ENCODE measurements around the gene NCAN. TPM values are rescaled to one million over a fixed set of nuclear protein-coding genes. Genes with fewer than 3 reads are reported as not detected.

NCAN gene
- total RNA-seq, 1 experiment from 2014 or later = not detected

- intact Hi-C loops (cut with micrococcal nuclease; ENCODE audit: unreplicated experiment) = no loop called here
- Mint-ChIP-seq H3K36me3 (ENCODE audit: insufficient read depth, unreplicated experiment) (no peaks in the 10 kb centered on the region), H3K27ac (ENCODE audit: unreplicated experiment) (no peak overlapping the region), H3K9me3 (ENCODE audit: unreplicated experiment) (no peaks in the 10 kb centered on the region), H3K27me3 (ENCODE audit: insufficient read depth, unreplicated experiment) (peaks cover 14% of the 10 kb centered on the region), H3K4me3 (ENCODE audit: unreplicated experiment) (no peak overlapping the region), H3K4me1 (ENCODE audit: low read depth, unreplicated experiment) (no peaks in the 10 kb centered on the region)
- ChIA-PET POLR2A (no interaction called here), CTCF (interaction anchor here (0.5 kb wide), 1 partner anchor 55 kb away, joined by 3 read pairs; no protein-coding TSS in a partner anchor)
- TF ChIP-seq CTCF (IDR thresholded peaks at IDR 0.05; ENCODE audit: insufficient read depth in 1 of 2, low read depth in 1 of 2, low read length in 1 of 2, severe bottlenecking in 1 of 2, unreplicated experiment in 1 of 2) = no peak
- Histone ChIP-seq H3K4me1 (no peaks in the 10 kb centered on the region), H3K9me3 (peaks cover 10% of the 10 kb centered on the region; the same call in 1 of the 2 replicates), H3K4me3 (ENCODE audit: low read depth, low read length) (no peak overlapping the region), H3K36me3 (ENCODE audit: control insufficient read depth, insufficient read depth, low read length) (no peaks in the 10 kb centered on the region), H3K27me3 (replicated peaks; ENCODE audit: control insufficient read depth, insufficient read depth, low read length) (no peaks in the 10 kb centered on the region)
- no TSS peak for BruUV-seq (replicated peaks)
- no peak for DNase-seq
These were observed 17.9 kb downstream of the NCAN start for GRCh38 chr19:19229701-19230100.

- peaks cover 10% of the 10 kb centered on the region; the same call in 1 of the 2 replicates for H3K9me3 ChIP-seq
- Mint-ChIP-seq H3K4me1 (ENCODE audit: low read depth, unreplicated experiment) (no peaks in the 10 kb centered on the region), H3K9me3 (ENCODE audit: unreplicated experiment) (no peaks in the 10 kb centered on the region), H3K4me3 (ENCODE audit: unreplicated experiment) (no peak overlapping the region), H3K27ac (ENCODE audit: unreplicated experiment) (no peak overlapping the region), H3K27me3 (ENCODE audit: insufficient read depth, unreplicated experiment) (peaks cover 13% of the 10 kb centered on the region), H3K36me3 (ENCODE audit: insufficient read depth, unreplicated experiment) (no peaks in the 10 kb centered on the region)
- intact Hi-C loops (cut with micrococcal nuclease; ENCODE audit: unreplicated experiment) = no loop called here
- no peak for TF ChIP-seq CTCF (IDR thresholded peaks at IDR 0.05; ENCODE audit: insufficient read depth in 1 of 2, low read depth in 1 of 2, low read length in 1 of 2, severe bottlenecking in 1 of 2, unreplicated experiment in 1 of 2)
- H3K36me3 ChIP-seq (ENCODE audit: control insufficient read depth, insufficient read depth, low read length) = no peaks in the 10 kb centered on the region
- H3K4me3 ChIP-seq (ENCODE audit: low read depth, low read length) = no peak overlapping the region
- CTCF ChIA-PET = interaction anchor here (0.6 kb wide), 1 partner anchor 26 kb away, joined by 6 read pairs; no protein-coding TSS in a partner anchor
- no peaks in the 10 kb centered on the region for H3K4me1 ChIP-seq
- DNase-seq = no peak
- POLR2A ChIA-PET = interaction anchor here (0.6 kb wide), 1 partner anchor 174 kb away, joined by 15 read pairs; the partner anchor contains the start of gene GATAD2A
- no TSS peak for BruUV-seq (replicated peaks)
- H3K27me3 ChIP-seq (replicated peaks; ENCODE audit: control insufficient read depth, insufficient read depth, low read length) = no peaks in the 10 kb centered on the region
These were observed 19.2 kb downstream of the NCAN start for GRCh38 chr19:19230999-19231398.

- H3K36me3 Mint-ChIP-seq (ENCODE audit: insufficient read depth, unreplicated experiment) = no peaks in the 10 kb centered on the region
- DNase-seq = no peak
- POLR2A ChIA-PET = no interaction called here
- Histone ChIP-seq H3K4me1 (no peaks in the 10 kb centered on the region), H3K36me3 (ENCODE audit: control insufficient read depth, insufficient read depth, low read length) (no peaks in the 10 kb centered on the region), H3K27me3 (replicated peaks; ENCODE audit: control insufficient read depth, insufficient read depth, low read length) (no peaks in the 10 kb centered on the region), H3K9me3 (peaks cover 10% of the 10 kb centered on the region; the same call in 1 of the 2 replicates), H3K4me3 (ENCODE audit: low read depth, low read length) (no peak overlapping the region)
- intact Hi-C loops (cut with micrococcal nuclease; ENCODE audit: unreplicated experiment) = no loop called here
- no peaks in the 10 kb centered on the region for H3K4me1 Mint-ChIP-seq (ENCODE audit: low read depth, unreplicated experiment)
- BruUV-seq (replicated peaks) = no TSS peak
- no peak overlapping the region for H3K4me3 Mint-ChIP-seq (ENCODE audit: unreplicated experiment)
- no peak for TF ChIP-seq CTCF (IDR thresholded peaks at IDR 0.05; ENCODE audit: insufficient read depth in 1 of 2, low read depth in 1 of 2, low read length in 1 of 2, severe bottlenecking in 1 of 2, unreplicated experiment in 1 of 2)
- no peaks in the 10 kb centered on the region for H3K9me3 Mint-ChIP-seq (ENCODE audit: unreplicated experiment)
- no peak overlapping the region for H3K27ac Mint-ChIP-seq (ENCODE audit: unreplicated experiment)
- H3K27me3 Mint-ChIP-seq (ENCODE audit: insufficient read depth, unreplicated experiment) = peaks cover 13% of the 10 kb centered on the region
- CTCF ChIA-PET = no interaction called here
These were observed 20.5 kb downstream of the NCAN start for GRCh38 chr19:19232261-19232721.
